Prostate gland (tissue), 2 donors: ENCODE data around the gene BTF3.

Experiments
- CTCF ChIP-seq, 4 experiments: fragments of 200-600 bp in 2 of 4; fragments of 450-650 bp in 2 of 4; sonication (generic) in 2 of 4; IDR thresholded peaks; 1 replicate in 3 of 4; 2 replicates in 1 of 4; pipeline ENCODE4 v1.5.1; 2016 to 2019; ENCODE audit warnings: antibody characterized with exemption in 4 of 4, mild to moderate bottlenecking in 2 of 4, moderate library complexity in 2 of 4
- POLR2AphosphoS5 ChIP-seq: sonication (generic); formaldehyde crosslinking; IDR thresholded peaks from one replicate; pipeline ENCODE4 v1.6.1; 2017; ENCODE audit warnings: antibody characterized with exemption

- TF ChIP-seq POLR2AphosphoS5 = no peak
- TF ChIP-seq CTCF (IDR thresholded peaks at IDR 0.05) = no peak
Observed at GRCh38 chr5:73493421-73493820, 4.8 kb upstream of the BTF3 start.
